ENCODE results near the gene INPP1. TPM values are rescaled to one million over a fixed set of nuclear protein-coding genes. Genes with fewer than 3 reads are reported as not detected.
"Not testable (repeated sequence)": the region's sequence is repeated elsewhere in the genome, so short reads cannot be mapped to it uniquely, and the experiment has no call there.

INPP1 gene
- total RNA-seq, 1 donor from 2014 or later = 41.7 TPM

GRCh38 chr2:190354003-190354690 is 10.8 kb downstream of the INPP1 start:
- no peak for DNase-seq
- H3K27ac Mint-ChIP-seq (ENCODE audit: unreplicated experiment) = peak overlapping the region; percentile 99
- no peak for TF ChIP-seq CTCF (IDR thresholded peaks at IDR 0.05; ENCODE audit: partially characterized antibody, unreplicated experiment)
- H3K36me3 Mint-ChIP-seq (ENCODE audit: unreplicated experiment) = no peaks in the 10 kb centered on the region
- peaks cover 6% of the 10 kb centered on the region for H3K9me3 Mint-ChIP-seq (ENCODE audit: unreplicated experiment)
- H3K4me1 Mint-ChIP-seq (ENCODE audit: low read depth, unreplicated experiment) = peaks cover 45% of the 10 kb centered on the region
- H3K4me3 Mint-ChIP-seq (ENCODE audit: unreplicated experiment) = peak overlapping the region; percentile 60
- peaks cover 8% of the 10 kb centered on the region for H3K27me3 Mint-ChIP-seq (ENCODE audit: unreplicated experiment)

- peaks cover 53% of the 10 kb centered on the region for H3K4me1 Mint-ChIP-seq (ENCODE audit: low read depth, unreplicated experiment)
- TF ChIP-seq CTCF (IDR thresholded peaks at IDR 0.05; ENCODE audit: partially characterized antibody, unreplicated experiment) = no peak
- H3K4me3 Mint-ChIP-seq (ENCODE audit: unreplicated experiment) = no peak overlapping the region
- DNase-seq = no peak
- peaks cover 6% of the 10 kb centered on the region for H3K9me3 Mint-ChIP-seq (ENCODE audit: unreplicated experiment)
- H3K36me3 Mint-ChIP-seq (ENCODE audit: unreplicated experiment) = no peaks in the 10 kb centered on the region
- H3K27me3 Mint-ChIP-seq (ENCODE audit: unreplicated experiment) = peaks cover 9% of the 10 kb centered on the region
- peak overlapping the region; percentile 72 for H3K27ac Mint-ChIP-seq (ENCODE audit: unreplicated experiment)
Measured at GRCh38 chr2:190355968-190356644, 12.7 kb downstream of the INPP1 start.

GRCh38 chr2:190357600-190357999 is 14.2 kb downstream of the INPP1 start:
- TF ChIP-seq CTCF (IDR thresholded peaks at IDR 0.05; ENCODE audit: partially characterized antibody, unreplicated experiment) = no peak
- H3K27me3 Mint-ChIP-seq (ENCODE audit: unreplicated experiment) = peaks cover 8% of the 10 kb centered on the region
- H3K9me3 Mint-ChIP-seq (ENCODE audit: unreplicated experiment) = peaks cover 6% of the 10 kb centered on the region
- H3K4me1 Mint-ChIP-seq (ENCODE audit: low read depth, unreplicated experiment) = peaks cover 41% of the 10 kb centered on the region
- no peak for DNase-seq
- no peak overlapping the region for H3K4me3 Mint-ChIP-seq (ENCODE audit: unreplicated experiment)
- H3K27ac Mint-ChIP-seq (ENCODE audit: unreplicated experiment) = peak overlapping the region; percentile 64
- no peaks in the 10 kb centered on the region for H3K36me3 Mint-ChIP-seq (ENCODE audit: unreplicated experiment)

GRCh38 chr2:190358655-190359448 is 15.5 kb downstream of the INPP1 start:
- not testable (repeated sequence) for DNase-seq; H3K4me3 Mint-ChIP-seq (ENCODE audit: unreplicated experiment); H3K36me3 Mint-ChIP-seq (ENCODE audit: unreplicated experiment); H3K27me3 Mint-ChIP-seq (ENCODE audit: unreplicated experiment); H3K9me3 Mint-ChIP-seq (ENCODE audit: unreplicated experiment)
- Mint-ChIP-seq H3K4me1 (ENCODE audit: low read depth, unreplicated experiment) (peaks cover 30% of the 10 kb centered on the region), H3K27ac (ENCODE audit: unreplicated experiment) (peak overlapping the region; percentile 77)

GRCh38 chr2:190360561-190360960 is 17.2 kb downstream of the INPP1 start:
- H3K36me3 Mint-ChIP-seq (ENCODE audit: unreplicated experiment) = no peaks in the 10 kb centered on the region
- H3K9me3 Mint-ChIP-seq (ENCODE audit: unreplicated experiment) = no peaks in the 10 kb centered on the region
- H3K27ac Mint-ChIP-seq (ENCODE audit: unreplicated experiment) = no peak overlapping the region
- no peak for DNase-seq
- peaks cover 23% of the 10 kb centered on the region for H3K4me1 Mint-ChIP-seq (ENCODE audit: low read depth, unreplicated experiment)
- H3K27me3 Mint-ChIP-seq (ENCODE audit: unreplicated experiment) = peaks cover 1% of the 10 kb centered on the region
- TF ChIP-seq CTCF (IDR thresholded peaks at IDR 0.05; ENCODE audit: partially characterized antibody, unreplicated experiment) = no peak
- H3K4me3 Mint-ChIP-seq (ENCODE audit: unreplicated experiment) = no peak overlapping the region

All from glutamatergic neuron (in vitro differentiated cells).